Thyroid gland (tissue), 4 donors: ENCODE measurements around the gene SLX9.

Experiments used
- POLR2A ChIP-seq, 2 donors: fragments of 450-650 bp; IDR thresholded peaks; one replicate each; pipeline ENCODE4 v1.6.1; 2017; ENCODE audit warnings: antibody characterized with exemption in 2 of 2, mild to moderate bottlenecking in 2 of 2, moderate library complexity in 1 of 2
- TF ChIP-seq, protein P1 (sequence below), 6 experiments: fragments of 200-600 bp in 3 of 6; fragments of 450-650 bp in 3 of 6; sonication (generic) in 3 of 6; IDR thresholded peaks; one replicate each; pipeline ENCODE4 v1.5.1; 2016 to 2019; ENCODE audit warnings: antibody characterized with exemption in 6 of 6, mild to moderate bottlenecking in 2 of 6, inconsistent platforms in 1 of 6, moderate library complexity in 1 of 6

GRCh38 chr21:44993321-44994046, 53.7 kb downstream of the SLX9 start:
- TF ChIP-seq, protein P1, sequence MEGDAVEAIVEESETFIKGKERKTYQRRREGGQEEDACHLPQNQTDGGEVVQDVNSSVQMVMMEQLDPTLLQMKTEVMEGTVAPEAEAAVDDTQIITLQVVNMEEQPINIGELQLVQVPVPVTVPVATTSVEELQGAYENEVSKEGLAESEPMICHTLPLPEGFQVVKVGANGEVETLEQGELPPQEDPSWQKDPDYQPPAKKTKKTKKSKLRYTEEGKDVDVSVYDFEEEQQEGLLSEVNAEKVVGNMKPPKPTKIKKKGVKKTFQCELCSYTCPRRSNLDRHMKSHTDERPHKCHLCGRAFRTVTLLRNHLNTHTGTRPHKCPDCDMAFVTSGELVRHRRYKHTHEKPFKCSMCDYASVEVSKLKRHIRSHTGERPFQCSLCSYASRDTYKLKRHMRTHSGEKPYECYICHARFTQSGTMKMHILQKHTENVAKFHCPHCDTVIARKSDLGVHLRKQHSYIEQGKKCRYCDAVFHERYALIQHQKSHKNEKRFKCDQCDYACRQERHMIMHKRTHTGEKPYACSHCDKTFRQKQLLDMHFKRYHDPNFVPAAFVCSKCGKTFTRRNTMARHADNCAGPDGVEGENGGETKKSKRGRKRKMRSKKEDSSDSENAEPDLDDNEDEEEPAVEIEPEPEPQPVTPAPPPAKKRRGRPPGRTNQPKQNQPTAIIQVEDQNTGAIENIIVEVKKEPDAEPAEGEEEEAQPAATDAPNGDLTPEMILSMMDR (IDR thresholded peaks at IDR 0.05): no peak
- TF ChIP-seq POLR2A (IDR thresholded peaks at IDR 0.05): no peak
